Psoas muscle (tissue), 8 donors: ENCODE measurements around the gene PEBP1. TPM values are rescaled to one million over a fixed set of nuclear protein-coding genes. Genes with fewer than 3 reads are reported as not detected.

Experiments
- ATAC-seq, 4 donors: fragments of 200-7000 bp; cut with Tn5 transposase; one replicate each; pipeline ENCODE4 v1.9.1; 2020; ENCODE audit warnings: moderate library complexity in 3 of 4, mild to moderate bottlenecking in 2 of 4
- DNase-seq, 2 donors: peaks; one replicate each; pipeline ENCODE4 v3.0.0-alpha.2; 2020
- H3K27ac ChIP-seq: fragments of 200-600 bp; one replicate; pipeline ENCODE4 v1.8.0; 2022
- H3K27me3 ChIP-seq, 3 donors: fragments of 200-600 bp in 1 of 3; one replicate each; pipeline versions ENCODE4 v1.6.1 to v1.8.0; 2013 to 2022; ENCODE audit warnings: low read length in 2 of 3, mild to moderate bottlenecking in 2 of 3, moderate library complexity in 1 of 3; ENCODE audit not compliant: insufficient read depth in 3 of 3
- H3K36me3 ChIP-seq, 2 donors: fragments of 200-600 bp in 1 of 2; one replicate each; pipeline versions ENCODE4 v1.6.1 to v1.8.0; 2013 to 2022; ENCODE audit warnings: low read depth in 1 of 2, mild to moderate bottlenecking in 1 of 2, moderate library complexity in 1 of 2; ENCODE audit not compliant: insufficient read depth in 1 of 2
- H3K4me1 ChIP-seq: fragments of 200-600 bp; one replicate; pipeline ENCODE4 v1.8.0; 2022
- H3K4me3 ChIP-seq: fragments of 200-600 bp; one replicate; pipeline ENCODE4 v1.8.0; 2022; ENCODE audit warnings: mild to moderate bottlenecking
- H3K9me3 ChIP-seq: fragments of 200-600 bp; one replicate; pipeline ENCODE4 v1.8.0; 2022
- CTCF ChIP-seq: fragments of 200-600 bp; IDR thresholded peaks from one replicate; pipeline ENCODE4 v1.8.0; 2022; ENCODE audit warnings: antibody characterized with exemption
- WGBS, 3 donors: extraction: QIAGEN DNeasy Blood & Tissue Kit; methylation state at CpG; one replicate each; pipeline versions ENCODE4 v1.1.6 to v1.1.7; 2013; 5-methylcytosine and 5-hydroxymethylcytosine counted together
- intact Hi-C, 2 donors: fragments of 100-400 bp; cut with DNase I; formaldehyde crosslinking; loops; one replicate each; pipeline versions ENCODE4 v1.11.0 to v1.14.2; 2022
- polyA plus RNA-seq, 3 donors: library from polyadenylated mRNA; stranded (reverse); fragments of 200-250 nt; gene quantifications; one replicate each; pipeline ENCODE4 v1.2.3, GENCODE V29; 2013
- total RNA-seq, 4 donors: library from RNA; stranded (reverse); fragmentation: NEBNext Ultra II Directional in 2 of 4; extraction: Animal tissue kit (Norgen Biotek cat#: 25700) in 2 of 4; gene quantifications; one replicate each; pipeline versions ENCODE4 v1.2.1 to v1.2.4, GENCODE V29; 2021 to 2023
- donor health status: healthy with polysubstance abuse.
- donor health status: DM: no; HTN: no; CAD: no; lungs with moderate emphysema.
- donor health status: Bipolar disorder and iron deficiency.
- donor health status: healthy.
- donor health status: DM: yes; HTN: yes; CAD: no.
- donor health status: DM: no; HTN: no; CAD: no.
- donor health status: DM: no; HTN: no; CAD: no.
- donor health status: DM: yes; HTN: yes; CAD: no.

Gene PEBP1
- total and polyA plus RNA-seq, 7 donors, result 144 to 326 (median 258) TPM

DNA sequence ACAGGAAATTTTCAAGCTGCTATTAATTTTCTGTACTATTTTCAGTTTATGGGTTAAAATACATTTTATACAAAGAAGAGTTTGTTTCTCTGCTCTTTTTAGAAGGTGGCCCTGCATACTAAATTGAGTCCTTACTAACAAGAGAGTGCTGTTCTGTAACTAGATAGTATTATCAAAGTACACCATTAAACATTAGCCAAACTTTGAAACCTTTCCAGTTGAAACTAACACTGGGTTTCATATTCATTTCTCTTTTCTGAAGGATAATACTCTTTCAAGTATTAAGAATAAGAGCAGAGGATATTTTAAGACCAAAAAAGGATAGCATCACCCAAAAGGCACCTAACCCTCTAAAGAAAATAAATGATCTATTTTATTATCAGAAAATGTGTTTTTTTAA lies 47.2 kb downstream of the PEBP1 start:
- intact Hi-C loops, result no loop called here
- Histone ChIP-seq H3K27me3 (no peaks in the 10 kb centered on the region), H3K27ac (peak overlapping the region; percentile 1), H3K36me3 (peaks cover 6 to 34% of the 10 kb centered on the region in 2 donors), H3K4me1 (peaks cover 31% of the 10 kb centered on the region), H3K4me3 (no peak overlapping the region), H3K9me3 (no peaks in the 10 kb centered on the region)
- DNase-seq (no peak), ATAC-seq (no peak)
- no peak for TF ChIP-seq CTCF

GRCh38 chr12:118183711-118184110 lies 47.8 kb downstream of the PEBP1 start:
- no peaks in the 10 kb centered on the region for H3K9me3 ChIP-seq
- no peak overlapping the region for H3K27ac ChIP-seq
- DNase-seq (no peak), ATAC-seq (no peak)
- H3K36me3 ChIP-seq, result peaks cover 3 to 28% of the 10 kb centered on the region in 2 donors
- H3K4me1 ChIP-seq, result peaks cover 37% of the 10 kb centered on the region
- no peak overlapping the region for H3K4me3 ChIP-seq
- intact Hi-C loops, result no loop called here
- no peak for TF ChIP-seq CTCF
- H3K27me3 ChIP-seq, result no peaks in the 10 kb centered on the region

DNA sequence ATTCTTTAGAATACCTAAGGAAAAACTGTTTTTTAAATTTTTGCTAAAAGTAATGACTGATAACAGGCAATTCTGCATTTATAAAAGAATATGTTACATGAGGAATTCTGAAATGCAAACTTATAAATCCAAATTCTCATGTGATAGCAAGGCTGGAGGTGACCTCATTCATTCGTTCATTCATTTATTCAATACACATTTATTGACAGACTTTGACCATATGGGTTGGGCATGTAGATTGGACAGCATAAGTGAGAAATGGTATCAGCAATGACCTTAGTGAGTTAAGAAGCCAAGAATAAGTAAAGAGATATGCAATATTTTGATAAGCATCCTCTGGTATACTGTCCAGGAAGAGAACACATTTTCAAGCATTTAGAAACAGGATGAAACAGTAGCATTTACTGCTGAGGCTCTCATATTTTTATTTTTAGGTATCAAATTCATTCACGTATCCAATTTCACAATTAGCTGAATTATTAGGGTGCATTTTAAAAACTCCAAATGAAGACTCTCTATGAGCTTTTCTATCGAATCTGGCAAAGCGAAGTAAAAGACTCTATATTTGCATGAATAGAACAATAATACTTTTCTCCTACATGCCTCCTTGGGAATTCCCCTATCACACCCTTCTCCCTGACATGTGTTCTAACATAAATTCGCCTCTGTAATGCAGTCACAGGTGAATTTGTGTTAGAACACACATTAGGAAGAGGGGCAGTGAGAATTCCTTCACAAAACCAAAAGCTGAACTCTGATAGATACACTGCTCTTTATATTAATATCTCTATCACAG lies 49.9 kb downstream of the PEBP1 start:
- TF ChIP-seq CTCF, result no peak
- H3K4me3 ChIP-seq, result no peak overlapping the region
- 81 to 89% (median 82%) methylated on average over 5 of the region's 5 CpGs for WGBS, 3 donors

GRCh38 chr12:118187751-118188435 lies 52.0 kb downstream of the PEBP1 start:
- peak; percentile 28 to 50 (median 46) for ATAC-seq
- H3K27ac ChIP-seq, result peak overlapping the region; percentile 19

More for the DNA sequence above, 49.9 kb downstream of the PEBP1 start:
- DNase-seq (no peak), ATAC-seq (no peak)
- Histone ChIP-seq H3K9me3 (no peaks in the 10 kb centered on the region), H3K36me3 (peaks cover 0 to 9% of the 10 kb centered on the region in 2 donors), H3K4me1 (peaks cover 49% of the 10 kb centered on the region), H3K27ac (peak overlapping the region; percentile 17), H3K27me3 (no peaks in the 10 kb centered on the region)
- intact Hi-C loops, result loop anchor here in 1 of 2 donors (2.0 kb wide), 1 partner anchor 191 kb away; the partner anchor contains the start of gene SUDS3

More at GRCh38 chr12:118187751-118188435, 52.0 kb downstream of the PEBP1 start:
- Histone ChIP-seq H3K9me3 (no peaks in the 10 kb centered on the region), H3K4me3 (peak overlapping the region; percentile 62), H3K4me1 (peaks cover 44% of the 10 kb centered on the region), H3K36me3 (no peaks in the 10 kb centered on the region), H3K27me3 (no peaks in the 10 kb centered on the region)
- no peak for TF ChIP-seq CTCF
- intact Hi-C loops, result loop anchor here in 1 of 2 donors (2.0 kb wide), 1 partner anchor 189 kb away; the partner anchor contains the start of gene SUDS3
- no peak for DNase-seq
- WGBS, 3 donors, result 36 to 57% (median 36%) methylated on average over 6 of the region's 6 CpGs
